AG04450 (cell line): ENCODE measurements around the gene SRSF6. TPM values are rescaled to one million over a fixed set of nuclear protein-coding genes. Genes with fewer than 3 reads are reported as not detected.
A peak's percentile ranks its signal among the peaks of the same experiment; 100 is the strongest.

ENCODE experiments used
- CTCF ChIA-PET: fragments of 300-600, 350-600 bp; formaldehyde crosslinking; extraction: SDS; loops from one replicate; lab custom pipeline; 2022; ENCODE audit warnings: antibody characterized with exemption, inconsistent platforms; lab: Charles Lee
- POLR2A ChIA-PET: fragments of 350-600 bp; formaldehyde crosslinking; extraction: SDS; loops from one replicate; lab custom pipeline; 2021; ENCODE audit warnings: antibody characterized with exemption, inconsistent platforms; lab: Yijun Ruan, JAX
- DNase-seq: peaks from one replicate; pipeline ENCODE4 v3.0.0-alpha.2; 2011; ENCODE audit warnings: low read depth, low spot score
- H3K27ac ChIP-seq: one replicate; pipeline ENCODE4 v1.5.1; 2012; ENCODE audit warnings: low read depth, low read length, control low read depth
- H3K27me3 ChIP-seq: one replicate; pipeline ENCODE4 v1.6.0; 2012; ENCODE audit warnings: low read length; ENCODE audit not compliant: control insufficient read depth, insufficient read depth
- H3K4me3 ChIP-seq: 2 replicates; pipeline ENCODE4 v1.5.1; 2011; ENCODE audit warnings: mild to moderate bottlenecking, low read depth, low read length, control low read depth
- H3K9me3 ChIP-seq: 2 replicates; pipeline ENCODE4 v1.5.1; 2012; ENCODE audit warnings: low read length; ENCODE audit not compliant: control insufficient read depth, insufficient read depth
- polyA plus RNA-seq: library from polyadenylated mRNA; depleted of rRNA; stranded (reverse); fragments of >200 nt; gene quantifications from 2 replicates; pipeline ENCODE4 v1.2.3, GENCODE V29; 2011
- TF ChIP-seq, protein P1 (sequence below): IDR thresholded peaks from 2 replicates; pipeline ENCODE4 v1.5.1; 2011; ENCODE audit warnings: low read depth, low read length, control low read depth, inconsistent platforms

The SRSF6 gene
- polyA plus RNA-seq, 1 experiment, result 177 TPM

DNA sequence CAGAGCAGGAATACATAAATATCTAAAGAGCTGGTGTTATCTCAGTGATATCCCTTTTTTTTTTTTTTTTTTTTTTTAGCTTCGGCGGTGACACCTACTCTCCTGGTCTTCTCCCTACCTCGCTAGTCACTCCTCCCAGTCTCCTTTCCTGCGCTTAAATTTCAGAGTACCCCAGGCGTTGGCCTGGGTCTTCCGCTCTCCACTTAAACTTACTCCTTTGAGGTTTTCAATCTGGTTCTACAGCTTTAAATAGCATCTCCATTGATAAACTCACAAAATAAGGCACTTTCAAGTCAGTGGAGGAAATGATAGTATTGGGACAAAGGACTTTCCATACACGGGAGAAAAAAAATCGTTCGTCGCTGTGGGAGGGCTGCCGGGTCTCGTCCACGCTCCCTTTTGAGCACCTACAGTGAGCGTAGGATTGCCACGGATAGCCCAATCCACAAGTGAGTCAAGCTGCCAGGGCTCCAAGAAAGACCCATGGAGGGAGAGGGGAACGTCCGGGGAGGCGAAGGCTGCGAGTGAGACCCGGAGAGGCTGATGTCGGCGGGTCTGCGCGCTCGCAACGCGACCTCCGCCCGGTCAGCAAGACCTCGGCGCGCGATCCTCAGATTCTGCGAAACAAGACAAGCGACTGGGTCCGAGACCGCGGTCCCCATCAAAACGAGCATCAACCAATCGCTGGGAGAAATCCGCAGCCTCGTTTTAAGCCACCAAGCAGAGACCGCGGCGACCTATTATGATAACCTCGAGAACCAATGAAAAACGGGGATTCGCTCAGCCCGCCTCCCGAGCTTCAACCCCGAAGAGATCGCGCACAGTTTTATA lies 672 bp upstream of the SRSF6 start:
- TF ChIP-seq, protein P1, sequence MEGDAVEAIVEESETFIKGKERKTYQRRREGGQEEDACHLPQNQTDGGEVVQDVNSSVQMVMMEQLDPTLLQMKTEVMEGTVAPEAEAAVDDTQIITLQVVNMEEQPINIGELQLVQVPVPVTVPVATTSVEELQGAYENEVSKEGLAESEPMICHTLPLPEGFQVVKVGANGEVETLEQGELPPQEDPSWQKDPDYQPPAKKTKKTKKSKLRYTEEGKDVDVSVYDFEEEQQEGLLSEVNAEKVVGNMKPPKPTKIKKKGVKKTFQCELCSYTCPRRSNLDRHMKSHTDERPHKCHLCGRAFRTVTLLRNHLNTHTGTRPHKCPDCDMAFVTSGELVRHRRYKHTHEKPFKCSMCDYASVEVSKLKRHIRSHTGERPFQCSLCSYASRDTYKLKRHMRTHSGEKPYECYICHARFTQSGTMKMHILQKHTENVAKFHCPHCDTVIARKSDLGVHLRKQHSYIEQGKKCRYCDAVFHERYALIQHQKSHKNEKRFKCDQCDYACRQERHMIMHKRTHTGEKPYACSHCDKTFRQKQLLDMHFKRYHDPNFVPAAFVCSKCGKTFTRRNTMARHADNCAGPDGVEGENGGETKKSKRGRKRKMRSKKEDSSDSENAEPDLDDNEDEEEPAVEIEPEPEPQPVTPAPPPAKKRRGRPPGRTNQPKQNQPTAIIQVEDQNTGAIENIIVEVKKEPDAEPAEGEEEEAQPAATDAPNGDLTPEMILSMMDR, result no peak
- peak; percentile 81 for DNase-seq
- Histone ChIP-seq H3K4me3 (peak overlapping the region; percentile 86), H3K27ac (peak overlapping the region; percentile 99), H3K27me3 (peaks cover 10% of the 10 kb centered on the region), H3K9me3 (no peaks in the 10 kb centered on the region; the same call in 1 of the 2 replicates)
- POLR2A ChIA-PET, result interaction anchor here (0.5 to 2.6 kb wide), 15 partner anchors 8 to 1764 kb away, joined by 3 to 31 read pairs (median 5); partner anchors contain the start of genes IFT52 and L3MBTL1
- CTCF ChIA-PET, result interaction anchor here (0.5 to 1.8 kb wide), 6 partner anchors 8 to 635 kb away, joined by 3 to 9 read pairs (median 4); no protein-coding TSS in a partner anchor

DNA sequence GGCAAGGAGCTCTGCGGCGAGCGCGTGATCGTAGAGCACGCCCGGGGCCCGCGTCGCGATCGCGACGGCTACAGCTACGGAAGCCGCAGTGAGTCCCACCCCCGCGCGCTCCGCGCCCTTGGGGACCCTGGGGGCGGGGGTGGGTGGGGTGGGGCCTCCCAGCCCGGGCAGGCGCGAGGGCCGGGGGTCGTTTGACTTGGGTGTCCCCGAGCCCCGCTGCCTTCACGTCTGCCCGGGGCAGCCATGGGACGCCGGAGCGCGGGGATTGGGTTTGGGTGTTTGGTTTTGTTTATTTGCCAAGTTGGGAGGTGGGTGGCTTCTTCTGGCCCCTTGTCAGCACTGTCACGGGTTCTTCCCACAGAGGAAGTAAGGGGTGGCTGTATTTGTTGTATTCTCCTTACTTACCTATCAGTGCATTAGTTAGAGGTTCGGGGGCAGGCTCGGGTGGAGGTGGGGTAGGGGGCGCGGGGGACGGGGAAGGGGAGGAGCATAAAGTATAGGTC lies 777 bp downstream of the SRSF6 start:
- Histone ChIP-seq H3K27me3 (peaks cover 4% of the 10 kb centered on the region), H3K9me3 (no peaks in the 10 kb centered on the region; the same call in 1 of the 2 replicates), H3K27ac (no peak overlapping the region), H3K4me3 (peak overlapping the region; percentile 86)
- TF ChIP-seq, protein P1, result no peak
- DNase-seq, result no peak
- ChIA-PET POLR2A (interaction anchor here (0.6 to 2.6 kb wide), 9 partner anchors 49 to 1834 kb away, joined by 3 to 31 read pairs (median 4); partner anchors contain the start of genes IFT52 and L3MBTL1), CTCF (no interaction called here)

DNA sequence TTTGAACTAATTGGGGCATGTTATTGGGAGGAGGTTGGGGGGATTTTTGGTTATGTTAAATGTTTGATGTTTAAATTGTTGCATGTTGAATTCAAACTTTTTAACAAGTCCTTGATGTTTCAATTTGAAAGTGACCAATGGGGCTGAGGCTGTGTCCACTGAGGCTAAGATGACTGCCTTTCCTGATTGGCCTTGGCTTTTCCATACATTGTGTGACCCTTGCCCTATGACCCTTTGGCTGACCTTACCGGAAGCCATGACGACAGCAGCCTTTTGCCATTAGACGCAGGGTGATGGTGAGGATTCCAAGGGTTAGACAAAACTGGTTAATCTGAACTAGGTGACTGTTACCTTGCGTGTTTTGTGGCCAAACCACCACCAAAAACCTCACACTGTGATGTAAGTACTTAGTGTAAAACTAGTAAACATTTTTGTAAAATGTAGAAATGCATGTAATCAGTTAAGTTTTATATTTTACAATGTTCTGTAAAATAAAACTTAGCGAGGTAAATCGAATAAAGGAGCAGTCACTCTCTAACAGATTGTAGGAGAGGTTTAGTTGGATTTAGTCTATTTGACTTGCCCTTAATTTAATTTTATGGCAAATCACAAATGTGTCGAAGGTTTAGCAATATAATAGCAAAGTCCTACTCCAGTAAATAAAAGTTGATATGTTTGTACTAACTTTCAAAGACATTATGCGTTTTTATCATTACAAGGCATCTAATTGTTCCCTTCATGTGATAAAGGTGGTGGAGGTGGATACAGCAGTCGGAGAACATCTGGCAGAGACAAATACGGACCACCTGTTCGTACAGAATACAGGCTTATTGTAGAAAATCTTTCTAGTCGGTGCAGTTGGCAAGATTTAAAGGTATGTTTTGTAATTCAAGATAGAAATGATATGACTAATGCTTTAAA lies 1.6 kb downstream of the SRSF6 start:
- POLR2A ChIA-PET, result interaction anchor here (1.2 kb wide), 1 partner anchor 131 kb away, joined by 6 read pairs; the partner anchor contains the start of gene IFT52
- no peaks in the 10 kb centered on the region; the same call in 1 of the 2 replicates for H3K9me3 ChIP-seq
- DNase-seq, result no peak
- TF ChIP-seq, protein P1, result no peak
- CTCF ChIA-PET, result no interaction called here
- H3K27ac ChIP-seq, result no peak overlapping the region
- peak overlapping the region; percentile 86 for H3K4me3 ChIP-seq
- no peaks in the 10 kb centered on the region for H3K27me3 ChIP-seq

DNA sequence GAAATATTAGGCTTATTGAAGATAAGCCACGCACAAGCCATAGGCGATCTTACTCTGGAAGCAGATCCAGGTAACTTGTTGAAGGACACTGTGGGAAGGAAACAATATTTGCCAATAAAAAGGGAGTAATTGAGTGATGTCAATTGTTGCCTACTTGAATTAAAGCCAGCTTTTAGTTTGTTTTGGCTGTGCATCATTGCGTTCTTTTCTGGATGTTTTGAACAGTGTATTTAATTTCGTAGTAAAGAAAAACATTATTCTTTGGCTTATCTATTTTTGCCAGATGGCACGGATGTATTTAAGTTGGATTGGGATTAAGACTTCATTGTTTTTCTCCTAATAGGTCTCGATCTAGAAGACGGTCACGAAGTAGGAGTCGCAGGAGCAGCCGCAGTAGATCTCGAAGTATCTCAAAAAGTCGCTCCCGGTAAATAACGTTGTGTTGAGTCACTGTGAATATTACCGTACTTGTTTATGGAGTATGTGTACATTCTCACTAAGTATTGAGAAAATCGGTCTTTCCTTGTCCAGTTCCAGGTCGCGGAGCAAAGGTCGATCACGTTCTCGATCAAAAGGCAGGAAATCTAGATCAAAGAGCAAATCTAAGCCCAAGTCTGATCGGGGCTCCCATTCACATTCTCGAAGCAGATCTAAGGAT lies 2.6 kb downstream of the SRSF6 start:
- DNase-seq, result no peak
- ChIA-PET POLR2A (no interaction called here), CTCF (no interaction called here)
- H3K27ac ChIP-seq, result no peak overlapping the region
- H3K4me3 ChIP-seq, result no peak overlapping the region
- TF ChIP-seq, protein P1, result no peak
- H3K27me3 ChIP-seq, result no peaks in the 10 kb centered on the region
- no peaks in the 10 kb centered on the region; the same call in 1 of the 2 replicates for H3K9me3 ChIP-seq
